ENCODE measurements around the gene STX5.
"Not testable (repeated sequence)": the region's sequence is repeated elsewhere in the genome, so short reads cannot be mapped to it uniquely, and the experiment has no call there.

STX5 gene

GRCh38 chr11:62778441-62778840 is 53.4 kb downstream of the STX5 start:
- no peak for DNase-seq

GRCh38 chr11:62777389-62777788 is 54.5 kb downstream of the STX5 start:
- DNase-seq = no peak

GRCh38 chr11:62775646-62776045 is 56.2 kb downstream of the STX5 start:
- no peak for DNase-seq

- no peak for DNase-seq
Measured at GRCh38 chr11:62774407-62774806, 57.4 kb downstream of the STX5 start.

- DNase-seq = peak; percentile 84
Measured at GRCh38 chr11:62771144-62772021, 60.5 kb downstream of the STX5 start, which contains the start of gene TAF6L. TAF6L (plus strand) TSS chr11:62771396; CDS start chr11:62775784, 4,388 bp downstream.

- no peak for DNase-seq
Measured at GRCh38 chr11:62770778-62771143, 61.1 kb downstream of the STX5 start.

GRCh38 chr11:62760867-62761227 is 71.0 kb downstream of the STX5 start:
- not testable (repeated sequence) for DNase-seq

- no peak for DNase-seq
Measured at GRCh38 chr11:62757846-62758788, 73.7 kb downstream of the STX5 start.

Measured in central memory CD4-positive, alpha-beta T cell (primary cell).